Large intestine (tissue), 3 donors: ENCODE measurements around the gene ROPN1B. TPM values are rescaled to one million over a fixed set of nuclear protein-coding genes. Genes with fewer than 3 reads are reported as not detected.

ENCODE experiments used
- DNase-seq, 2 donors: peaks; one replicate each; pipeline versions ENCODE4 v3.0.0 to v3.0.0-alpha.2; 2013
- H3K27ac ChIP-seq: one replicate; pipeline ENCODE4 v1.5.1; 2013; ENCODE audit warnings: low read length
- H3K27me3 ChIP-seq: 2 replicates; pipeline ENCODE4 v1.6.1; 2013; ENCODE audit warnings: low read length; ENCODE audit not compliant: control insufficient read depth, insufficient read depth
- H3K36me3 ChIP-seq: 2 replicates; pipeline ENCODE4 v1.6.1; 2013; ENCODE audit warnings: low read length; ENCODE audit not compliant: control insufficient read depth, insufficient read depth
- H3K4me1 ChIP-seq: one replicate; pipeline ENCODE4 v1.6.1; 2013; ENCODE audit warnings: low read length; ENCODE audit not compliant: control insufficient read depth, insufficient read depth
- H3K4me3 ChIP-seq: one replicate; pipeline ENCODE4 v1.5.1; 2013; ENCODE audit warnings: low read length
- H3K9me3 ChIP-seq: one replicate; pipeline ENCODE4 v1.6.1; 2013; ENCODE audit warnings: mild to moderate bottlenecking, low read depth, low read length, moderate library complexity; ENCODE audit not compliant: control insufficient read depth
- WGBS: methylation state at CpG from one replicate; pipeline ENCODE4 v1.1.5; 2013; ENCODE audit warnings: low lambda C conversion rate; ENCODE audit not compliant: insufficient coverage; 5-methylcytosine and 5-hydroxymethylcytosine counted together
- polyA plus RNA-seq: library from polyadenylated mRNA; unstranded; fragments of 120-200 nt; gene quantifications from one replicate; pipeline ENCODE4 v1.2.1, GENCODE V29; 2013

Gene ROPN1B
- polyA plus RNA-seq, 1 donor = 0.19 TPM

DNA sequence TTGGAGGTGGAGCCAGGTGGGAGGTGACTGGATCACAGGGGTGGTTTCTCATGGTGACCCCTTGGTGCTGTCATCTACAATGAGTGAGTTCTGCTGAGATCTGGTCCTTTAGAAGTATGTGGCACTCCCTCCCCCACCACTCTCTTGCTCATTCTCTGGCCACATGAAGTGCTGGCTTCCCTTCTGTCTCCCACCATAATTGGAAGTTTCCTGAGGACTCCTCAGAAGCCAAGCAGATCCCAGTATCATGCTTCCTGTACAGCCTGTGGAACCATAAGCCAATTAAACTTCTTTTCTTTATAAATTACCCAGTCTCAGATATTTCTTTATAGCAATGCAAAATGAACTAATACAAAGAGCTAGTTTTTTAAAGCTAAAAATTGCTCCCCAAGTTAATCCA lies 60.3 kb downstream of the ROPN1B start:
- DNase-seq = no peak
- no peaks in the 10 kb centered on the region for H3K27me3 ChIP-seq

DNA sequence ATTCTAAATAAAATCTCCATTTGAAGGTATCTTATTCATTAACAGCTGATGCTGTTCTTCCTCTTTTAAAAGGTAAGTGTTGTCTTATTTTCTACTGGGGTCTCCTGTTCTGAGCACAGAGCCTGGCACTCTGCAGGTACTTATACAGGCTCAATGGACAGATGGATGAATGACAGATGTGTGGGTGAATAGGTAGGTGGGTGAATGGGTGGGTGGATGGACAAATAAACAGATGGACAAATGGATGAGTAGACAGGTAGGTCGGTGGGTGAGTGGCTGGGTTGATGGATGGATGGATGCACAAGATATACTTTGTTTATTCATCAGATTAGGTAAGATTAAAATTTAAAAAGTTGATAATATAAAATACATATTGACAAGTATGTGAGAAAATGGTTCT lies 61.5 kb downstream of the ROPN1B start:
- WGBS = 50% methylated on average over 1 of the region's 1 CpG
- H3K36me3 ChIP-seq = peaks cover 5% of the 10 kb centered on the region
- no peaks in the 10 kb centered on the region for H3K27me3 ChIP-seq
- H3K27ac ChIP-seq = no peak overlapping the region
- H3K4me3 ChIP-seq = no peak overlapping the region
- no peak for DNase-seq
- peaks cover 10% of the 10 kb centered on the region for H3K9me3 ChIP-seq
- H3K4me1 ChIP-seq = no peaks in the 10 kb centered on the region

More for the DNA sequence above, 60.3 kb downstream of the ROPN1B start:
- Histone ChIP-seq H3K4me1 (no peaks in the 10 kb centered on the region), H3K36me3 (peaks cover 10% of the 10 kb centered on the region), H3K9me3 (peaks cover 10% of the 10 kb centered on the region), H3K27ac (no peak overlapping the region), H3K4me3 (no peak overlapping the region)

DNA sequence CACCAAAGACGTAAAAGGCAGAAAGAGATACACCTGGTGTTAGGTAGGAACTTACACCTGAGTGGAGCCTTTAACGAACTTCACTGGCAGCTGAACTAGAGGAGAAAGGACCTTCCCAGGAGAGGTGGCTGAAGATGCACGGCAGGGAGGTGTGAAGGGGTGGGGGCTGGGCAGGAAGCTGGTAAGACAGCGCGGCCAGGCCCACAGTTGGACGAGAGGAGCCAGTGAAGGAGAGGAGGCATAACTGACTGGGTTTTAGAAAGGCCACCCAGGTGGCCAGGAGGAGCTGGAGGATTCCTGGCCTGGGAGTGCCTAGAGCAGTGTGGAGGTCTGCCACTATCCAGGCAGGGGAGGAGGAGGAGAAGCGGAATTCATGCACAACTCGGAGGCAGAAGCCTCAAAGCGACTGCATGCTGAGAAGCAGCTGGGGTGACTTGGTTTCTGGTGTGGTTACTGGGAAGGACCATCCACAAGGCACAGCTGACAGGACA lies 63.0 kb downstream of the ROPN1B start:
- no peak overlapping the region for H3K4me3 ChIP-seq
- H3K27me3 ChIP-seq = no peaks in the 10 kb centered on the region
- H3K27ac ChIP-seq = no peak overlapping the region
- no peaks in the 10 kb centered on the region for H3K4me1 ChIP-seq
- no peak for DNase-seq
- WGBS = no CpG with 5 or more reads among the region's 9 CpGs
- H3K9me3 ChIP-seq = peaks cover 10% of the 10 kb centered on the region
- H3K36me3 ChIP-seq = peaks cover 3% of the 10 kb centered on the region

Other genes starting within 250 kb of the ROPN1B start
- gene SLC41A3, start 114.9 kb downstream of the ROPN1B start, polyA plus RNA-seq = 32.8 TPM
- gene ALDH1L1, start 211.4 kb downstream of the ROPN1B start, polyA plus RNA-seq = 40.4 TPM